Endometrial microvascular endothelial cells (primary cell): ENCODE measurements around the gene NOX3. TPM values are rescaled to one million over a fixed set of nuclear protein-coding genes. Genes with fewer than 3 reads are reported as not detected.
"Not testable (repeated sequence)": the region's sequence is repeated elsewhere in the genome, so short reads cannot be mapped to it uniquely, and the experiment has no call there.

ENCODE experiments used
- in situ Hi-C: cut with HindIII; loops from 2 replicates; pipeline ENCODE4 v1.10.0; 2017; ENCODE audit warnings: low sequenced_read_pairs, low pct_unique_long_range_greater_than_20kb; ENCODE audit errors: inconsistent ontology term
- total RNA-seq: library from RNA; depleted of rRNA; stranded (reverse); fragments of >200 nt; gene quantifications from one replicate; pipeline ENCODE4 v1.2.3, GENCODE V29; 2015; ENCODE audit errors: inconsistent ontology term

Gene NOX3
- total RNA-seq, 1 donor from 2014 or later, result not detected

- in situ Hi-C loops, result no loop called here
Measured at GRCh38 chr6:155382338-155382685, 73.3 kb downstream of the NOX3 start.

GRCh38 chr6:155381673-155382337, 73.8 kb downstream of the NOX3 start:
- in situ Hi-C loops, result no loop called here

GRCh38 chr6:155380666-155381332, 74.8 kb downstream of the NOX3 start:
- in situ Hi-C loops, result no loop called here

GRCh38 chr6:155378724-155379123, 76.9 kb downstream of the NOX3 start:
- in situ Hi-C loops, result no loop called here

GRCh38 chr6:155378276-155378675, 77.4 kb downstream of the NOX3 start:
- in situ Hi-C loops, result no loop called here

- in situ Hi-C loops, result no loop called here
Measured at GRCh38 chr6:155377061-155377460, 78.6 kb downstream of the NOX3 start.

- in situ Hi-C loops, result no loop called here
Measured at GRCh38 chr6:155375801-155376200, 79.8 kb downstream of the NOX3 start.

GRCh38 chr6:155374681-155375080, 81.0 kb downstream of the NOX3 start:
- in situ Hi-C loops, result no loop called here

- in situ Hi-C loops, result no loop called here
Measured at GRCh38 chr6:155373276-155373675, 82.4 kb downstream of the NOX3 start.

- in situ Hi-C loops, result no loop called here
Measured at GRCh38 chr6:155372256-155372655, 83.4 kb downstream of the NOX3 start.

- in situ Hi-C loops, result no loop called here
Measured at GRCh38 chr6:155371230-155371629, 84.4 kb downstream of the NOX3 start.

GRCh38 chr6:155366325-155366724, 89.3 kb downstream of the NOX3 start:
- in situ Hi-C loops, result no loop called here

GRCh38 chr6:155364844-155365437, 90.7 kb downstream of the NOX3 start:
- in situ Hi-C loops, result no loop called here

GRCh38 chr6:155364021-155364420, 91.6 kb downstream of the NOX3 start:
- in situ Hi-C loops, result not testable (repeated sequence)

- in situ Hi-C loops, result not testable (repeated sequence)
Measured at GRCh38 chr6:155362968-155363632, 92.5 kb downstream of the NOX3 start.

GRCh38 chr6:155354167-155354566, 101.5 kb downstream of the NOX3 start:
- in situ Hi-C loops, result no loop called here

- in situ Hi-C loops, result no loop called here
Measured at GRCh38 chr6:155352811-155353210, 102.8 kb downstream of the NOX3 start.

GRCh38 chr6:155352130-155352420, 103.6 kb downstream of the NOX3 start:
- in situ Hi-C loops, result no loop called here

GRCh38 chr6:155351273-155352129, 104.1 kb downstream of the NOX3 start:
- in situ Hi-C loops, result no loop called here
